Measurements from ENCODE around the gene RAB11FIP4. TPM values are rescaled to one million over a fixed set of nuclear protein-coding genes. Genes with fewer than 3 reads are reported as not detected.
"Not testable (repeated sequence)": the region's sequence is repeated elsewhere in the genome, so short reads cannot be mapped to it uniquely, and the experiment has no call there.

RAB11FIP4 gene
- total RNA-seq, 1 donor from 2014 or later: 1.8 TPM

GRCh38 chr17:31431098-31431851, 39.8 kb downstream of the RAB11FIP4 start:
- no peak for DNase-seq (ENCODE audit: low spot score)

- DNase-seq (ENCODE audit: low spot score): no peak
Measured at GRCh38 chr17:31431852-31432658, 40.6 kb downstream of the RAB11FIP4 start.

GRCh38 chr17:31433091-31433790, 41.8 kb downstream of the RAB11FIP4 start:
- no peak for DNase-seq (ENCODE audit: low spot score)

- DNase-seq (ENCODE audit: low spot score): no peak
Measured at GRCh38 chr17:31433811-31434726, 42.6 kb downstream of the RAB11FIP4 start.

- no peak for DNase-seq (ENCODE audit: low spot score)
Measured at GRCh38 chr17:31434727-31435050, 43.2 kb downstream of the RAB11FIP4 start.

GRCh38 chr17:31435581-31435980, 44.1 kb downstream of the RAB11FIP4 start:
- no peak for DNase-seq (ENCODE audit: low spot score)

- DNase-seq (ENCODE audit: low spot score): no peak
Measured at GRCh38 chr17:31437720-31438400, 46.4 kb downstream of the RAB11FIP4 start.

GRCh38 chr17:31439716-31440115, 48.2 kb downstream of the RAB11FIP4 start:
- no peak for DNase-seq (ENCODE audit: low spot score)

GRCh38 chr17:31442276-31442675, 50.8 kb downstream of the RAB11FIP4 start:
- DNase-seq (ENCODE audit: low spot score): no peak

GRCh38 chr17:31442856-31443255, 51.4 kb downstream of the RAB11FIP4 start:
- not testable (repeated sequence) for DNase-seq (ENCODE audit: low spot score)

- DNase-seq (ENCODE audit: low spot score): no peak
Measured at GRCh38 chr17:31443386-31443785, 51.9 kb downstream of the RAB11FIP4 start.

GRCh38 chr17:31444026-31444425, 52.6 kb downstream of the RAB11FIP4 start:
- DNase-seq (ENCODE audit: low spot score): no peak

- no peak for DNase-seq (ENCODE audit: low spot score)
Measured at GRCh38 chr17:31446195-31446967, 54.9 kb downstream of the RAB11FIP4 start.

- DNase-seq (ENCODE audit: low spot score): no peak
Measured at GRCh38 chr17:31448467-31449077, 57.1 kb downstream of the RAB11FIP4 start.

GRCh38 chr17:31449111-31449510, 57.6 kb downstream of the RAB11FIP4 start:
- DNase-seq (ENCODE audit: low spot score): no peak

GRCh38 chr17:31449746-31450145, 58.3 kb downstream of the RAB11FIP4 start:
- DNase-seq (ENCODE audit: low spot score): no peak

- no peak for DNase-seq (ENCODE audit: low spot score)
Measured at GRCh38 chr17:31452101-31452500, 60.6 kb downstream of the RAB11FIP4 start.

GRCh38 chr17:31452561-31453110, 61.2 kb downstream of the RAB11FIP4 start:
- DNase-seq (ENCODE audit: low spot score): no peak

GRCh38 chr17:31453896-31454295, 62.4 kb downstream of the RAB11FIP4 start:
- DNase-seq (ENCODE audit: low spot score): no peak
